ENCODE measurements around the gene IRF4. TPM values are rescaled to one million over a fixed set of nuclear protein-coding genes. Genes with fewer than 3 reads are reported as not detected.

The IRF4 gene
- total RNA-seq, 1 donor from 2014 or later = 0.11 TPM

GRCh38 chr6:401994-402640 is 10.6 kb downstream of the IRF4 start:
- no peak for DNase-seq (ENCODE audit: low spot score)
- no peak overlapping the region for H3K27ac Mint-ChIP-seq
- H3K4me3 ChIP-seq = no peak overlapping the region
- H3K27me3 Mint-ChIP-seq (ENCODE audit: insufficient read depth, low read depth) = peaks cover 11% of the 10 kb centered on the region
- no peaks in the 10 kb centered on the region for H3K36me3 ChIP-seq
- H3K4me2 ChIP-seq = no peak overlapping the region
- no peak overlapping the region for H2AFZ ChIP-seq (replicated peaks)
- no peak overlapping the region for H3K9ac ChIP-seq
- H3K36me3 Mint-ChIP-seq = peaks cover 2% of the 10 kb centered on the region
- H3K27ac ChIP-seq = no peak overlapping the region
- no peaks in the 10 kb centered on the region for H4K20me1 ChIP-seq (ENCODE audit: low read depth)
- peaks cover 11% of the 10 kb centered on the region for H3K9me3 Mint-ChIP-seq
- no peaks in the 10 kb centered on the region for H3K4me1 ChIP-seq
- H3K27me3 ChIP-seq = peaks cover 19% of the 10 kb centered on the region
- no peaks in the 10 kb centered on the region for H3K9me3 ChIP-seq (ENCODE audit: low read depth)
- no peaks in the 10 kb centered on the region for H3K4me1 Mint-ChIP-seq
- TF ChIP-seq EZH2phosphoT487 (IDR thresholded peaks at IDR 0.05) (no peak), CTCF (IDR thresholded peaks at IDR 0.05) (no peak), EZH2 (IDR thresholded peaks at IDR 0.05) (no peak)
- H3K79me2 ChIP-seq (ENCODE audit: low read depth) = no peaks in the 10 kb centered on the region
- H3F3A ChIP-seq (ENCODE audit: low read depth) = no peaks in the 10 kb centered on the region
- H3K4me3 Mint-ChIP-seq = no peak overlapping the region

DNA sequence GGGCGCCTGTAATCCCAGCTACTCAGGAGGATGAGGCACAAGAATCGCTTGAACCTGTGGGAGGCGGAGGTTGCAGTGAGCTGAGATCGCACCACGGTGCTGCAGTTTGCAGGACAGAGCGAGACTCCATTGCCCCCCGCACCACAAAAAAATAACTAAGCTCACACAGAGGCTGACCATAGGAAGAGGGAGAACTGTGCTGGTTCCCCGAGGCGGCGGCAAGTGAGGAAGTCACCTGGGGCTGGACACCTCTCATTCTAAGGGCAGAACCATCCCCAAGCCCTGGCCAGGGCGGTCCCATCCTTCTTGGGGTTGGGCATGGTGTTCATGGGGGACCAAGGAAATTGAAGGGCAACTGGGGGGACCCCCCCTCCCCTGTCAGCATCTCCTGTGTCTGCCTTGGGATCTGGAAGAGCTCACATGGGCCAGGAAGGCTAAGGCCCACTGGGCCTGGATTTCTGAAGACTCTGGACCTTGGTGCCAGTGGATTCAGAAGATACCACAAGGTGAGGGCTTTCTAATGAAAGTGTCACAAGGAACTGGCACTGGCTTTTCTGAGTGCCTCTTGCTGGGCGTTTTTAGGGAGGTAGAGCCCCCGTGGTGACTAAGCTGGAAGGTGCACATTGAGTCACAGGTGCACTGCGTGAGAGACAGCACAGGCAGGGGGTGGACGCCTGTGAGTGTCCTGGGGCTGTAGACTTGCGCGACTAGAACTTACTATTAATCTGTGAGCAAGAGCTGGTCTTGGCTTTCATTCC is 11.5 kb downstream of the IRF4 start:
- no peaks in the 10 kb centered on the region for H4K20me1 ChIP-seq (ENCODE audit: low read depth)
- no peak overlapping the region for H3K27ac Mint-ChIP-seq
- H3K4me1 ChIP-seq = no peaks in the 10 kb centered on the region
- peaks cover 11% of the 10 kb centered on the region for H3K27me3 Mint-ChIP-seq (ENCODE audit: insufficient read depth, low read depth)
- H3K9ac ChIP-seq = no peak overlapping the region
- peaks cover 2% of the 10 kb centered on the region for H3K36me3 Mint-ChIP-seq
- TF ChIP-seq EZH2phosphoT487 (IDR thresholded peaks at IDR 0.05) (no peak), CTCF (IDR thresholded peaks at IDR 0.05) (no peak), EZH2 (IDR thresholded peaks at IDR 0.05) (no peak)
- H3K79me2 ChIP-seq (ENCODE audit: low read depth) = no peaks in the 10 kb centered on the region
- H2AFZ ChIP-seq (replicated peaks) = no peak overlapping the region
- H3K27me3 ChIP-seq = peaks cover 9% of the 10 kb centered on the region
- H3K4me3 ChIP-seq = no peak overlapping the region
- DNase-seq (ENCODE audit: low spot score) = no peak
- H3K4me1 Mint-ChIP-seq = no peaks in the 10 kb centered on the region
- no peaks in the 10 kb centered on the region for H3K36me3 ChIP-seq
- peaks cover 11% of the 10 kb centered on the region for H3K9me3 Mint-ChIP-seq
- no peaks in the 10 kb centered on the region for H3F3A ChIP-seq (ENCODE audit: low read depth)
- H3K27ac ChIP-seq = no peak overlapping the region
- no peaks in the 10 kb centered on the region for H3K9me3 ChIP-seq (ENCODE audit: low read depth)
- H3K4me3 Mint-ChIP-seq = no peak overlapping the region
- H3K4me2 ChIP-seq = no peak overlapping the region

DNA sequence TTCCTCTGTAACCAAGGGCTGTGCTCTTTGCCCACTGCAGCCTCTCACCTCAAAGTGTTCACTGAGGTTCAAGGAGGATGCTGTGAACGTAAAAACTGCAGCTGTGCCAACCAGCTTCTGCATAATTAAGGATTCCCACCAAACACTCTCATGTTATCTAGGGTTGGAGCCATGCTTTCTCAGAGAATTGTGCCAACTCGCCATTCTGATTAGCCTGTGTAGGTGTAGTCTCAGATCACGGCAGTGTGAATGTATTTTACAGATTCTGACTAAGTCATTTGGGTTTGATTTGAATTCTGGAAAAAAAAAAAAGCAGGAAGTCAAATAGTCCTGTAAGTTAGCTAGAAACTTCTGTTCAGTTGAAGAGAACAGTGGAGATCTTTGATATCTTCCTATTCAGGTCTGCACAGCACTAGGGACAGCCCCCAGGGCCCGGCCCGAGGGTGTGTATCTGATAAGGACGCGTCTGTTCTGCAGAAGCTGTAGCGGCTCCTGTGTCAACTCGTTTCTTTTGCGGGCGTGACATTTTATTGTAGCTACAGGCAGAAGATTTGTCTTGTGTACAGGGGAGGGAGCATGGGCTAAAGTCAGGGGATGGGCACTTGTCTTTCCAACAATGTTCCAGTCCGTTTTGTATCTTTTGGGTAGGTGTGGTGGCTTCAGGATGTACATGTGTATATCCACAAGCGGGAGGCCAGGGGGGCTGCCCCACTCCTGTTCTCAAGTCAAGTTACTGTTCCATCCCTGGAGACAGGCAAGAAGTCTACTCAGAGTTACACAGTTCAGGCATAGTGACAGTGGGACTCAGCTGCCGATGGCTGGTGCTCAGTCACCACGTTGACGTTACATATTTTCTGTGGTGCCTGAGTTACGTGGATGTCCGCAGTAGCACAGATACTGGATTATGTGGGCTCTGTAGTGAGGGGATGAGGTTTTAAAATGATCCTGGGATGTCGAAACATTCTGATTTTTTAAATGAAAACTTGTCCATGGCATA is 12.4 kb downstream of the IRF4 start:
- no peaks in the 10 kb centered on the region for H3K9me3 ChIP-seq (ENCODE audit: low read depth)
- no peaks in the 10 kb centered on the region for H3K36me3 ChIP-seq
- no peak overlapping the region for H2AFZ ChIP-seq (replicated peaks)
- H3K79me2 ChIP-seq (ENCODE audit: low read depth) = no peaks in the 10 kb centered on the region
- Mint-ChIP-seq H3K9me3 (peaks cover 11% of the 10 kb centered on the region), H3K36me3 (peaks cover 2% of the 10 kb centered on the region), H3K27me3 (ENCODE audit: insufficient read depth, low read depth) (peaks cover 11% of the 10 kb centered on the region), H3K27ac (no peak overlapping the region), H3K4me1 (peaks cover 4% of the 10 kb centered on the region), H3K4me3 (no peak overlapping the region)
- no peak overlapping the region for H3K27ac ChIP-seq
- H4K20me1 ChIP-seq (ENCODE audit: low read depth) = no peaks in the 10 kb centered on the region
- no peak overlapping the region for H3K4me3 ChIP-seq
- H3K27me3 ChIP-seq = peaks cover 6% of the 10 kb centered on the region
- no peak for TF ChIP-seq EZH2 (IDR thresholded peaks at IDR 0.05)
- H3F3A ChIP-seq (ENCODE audit: low read depth) = no peaks in the 10 kb centered on the region
- H3K9ac ChIP-seq = no peak overlapping the region
- H3K4me1 ChIP-seq = no peaks in the 10 kb centered on the region
- no peak for DNase-seq (ENCODE audit: low spot score)
- no peak overlapping the region for H3K4me2 ChIP-seq
